HCT116 (cell line): ENCODE results near the gene ELMOD1. TPM values are rescaled to one million over a fixed set of nuclear protein-coding genes. Genes with fewer than 3 reads are reported as not detected.

ENCODE experiments used
- ATAC-seq: fragments of 200-7000 bp; cut with Tn5 transposase; 2 replicates; pipeline ENCODE4 v1.9.1; 2020; ENCODE audit warnings: mild to moderate bottlenecking, moderate library complexity
- BruUV-seq: library from RNA; stranded (reverse); fragments of 400-500 nt; replicated peaks from 2 replicates; lab custom pipeline; 2021; lab: Mats Ljungman, UMichigan
- CTCF ChIA-PET: fragments of 300-600 bp; sonication (Branson Sonifier 250); formaldehyde crosslinking; loops from one replicate; lab custom pipeline; 2021; ENCODE audit warnings: antibody characterized with exemption; lab: Charles Lee
- POLR2A ChIA-PET: fragments of 300-600, 350-600 bp; sonication (Branson Sonifier 250); formaldehyde crosslinking; loops from one replicate; lab custom pipeline; 2021; ENCODE audit warnings: antibody characterized with exemption; lab: Charles Lee
- RAD21 ChIA-PET, 2 experiments: fragments of 300-600 bp; sonication (Branson Sonifier 250); formaldehyde crosslinking; loops; one replicate each; lab custom pipeline; 2023; ENCODE audit warnings: low total read pairs in 2 of 2; ENCODE audit not compliant: uncharacterized antibody in 2 of 2, unreplicated experiment in 2 of 2, low non-redundant PET in 1 of 2; lab: Charles Lee
- DNase-seq: peaks from one replicate; pipeline ENCODE4 v3.0.0-alpha.2; 2010; ENCODE audit warnings: low read depth, low spot score
- H2AFZ ChIP-seq: fragments of 200-600 bp; shearing (Covaris generic), sonication (generic); 2 replicates; pipeline ENCODE4 v1.6.1; 2017; ENCODE audit warnings: low read depth, mixed run types, mixed read lengths, antibody characterized with exemption, low read length; ENCODE audit not compliant: poor library complexity, severe bottlenecking
- H3K27ac ChIP-seq: 2 replicates; pipeline ENCODE4 v1.5.1; 2012; ENCODE audit warnings: low read depth, low read length
- H3K27me3 ChIP-seq: fragments of 200-600 bp; sonication (generic); 2 replicates; pipeline ENCODE4 v1.6.1; 2016; ENCODE audit warnings: mixed run types, low read length, mixed read lengths; ENCODE audit not compliant: insufficient read depth
- H3K36me3 ChIP-seq, 2 experiments: fragments of 200-500 bp in 1 of 2; fragments of 200-600 bp in 1 of 2; sonication (Bioruptor generic) in 1 of 2; sonication (generic) in 1 of 2; 2 replicates each; pipeline versions ENCODE4 v1.5.1 to v1.6.1; 2014 to 2016; ENCODE audit warnings: low read length in 2 of 2, inconsistent platforms in 1 of 2, mixed read lengths in 1 of 2, mixed run types in 1 of 2; ENCODE audit not compliant: insufficient read depth in 2 of 2, control insufficient read depth in 1 of 2
- H3K4me1 ChIP-seq, 2 experiments: fragments of 200-600 bp in 1 of 2; sonication (generic) in 1 of 2; 2 replicates each; pipeline versions ENCODE4 v1.5.1 to v1.6.1; 2012 to 2017; ENCODE audit warnings: low read length in 2 of 2, inconsistent platforms in 1 of 2, mild to moderate bottlenecking in 1 of 2, mixed read lengths in 1 of 2, mixed run types in 1 of 2, moderate library complexity in 1 of 2; ENCODE audit not compliant: insufficient read depth in 2 of 2, control insufficient read depth in 1 of 2
- H3K4me2 ChIP-seq: fragments of 200-600 bp; sonication (generic); 2 replicates; pipeline ENCODE4 v1.6.1; 2017; ENCODE audit warnings: mixed run types, low read length, mixed read lengths
- H3K4me3 ChIP-seq, 2 experiments: fragments of 200-600 bp in 1 of 2; sonication (generic) in 1 of 2; replicated peaks in 1 of 2; 2 replicates each; pipeline ENCODE4 v1.5.1; 2011 to 2016; ENCODE audit warnings: low read length in 2 of 2, control low read depth in 1 of 2, low read depth in 1 of 2, mild to moderate bottlenecking in 1 of 2, mixed read lengths in 1 of 2, mixed run types in 1 of 2
- H3K79me2 ChIP-seq: fragments of 200-600 bp; sonication (generic); 2 replicates; pipeline ENCODE4 v1.6.1; 2017; ENCODE audit warnings: mild to moderate bottlenecking, mixed run types, low read length, moderate library complexity, mixed read lengths; ENCODE audit not compliant: insufficient read depth
- H3K9ac ChIP-seq: fragments of 200-600 bp; sonication (generic); 2 replicates; pipeline ENCODE4 v1.6.1; 2016; ENCODE audit warnings: low read length, mixed read lengths
- H3K9me2 ChIP-seq: fragments of 200-600 bp; sonication (generic), shearing (Covaris generic); 2 replicates; pipeline ENCODE4 v1.6.1; 2017; ENCODE audit warnings: mixed run types, mild to moderate bottlenecking, moderate library complexity; ENCODE audit not compliant: insufficient read depth
- H3K9me3 ChIP-seq, 2 experiments: fragments of 200-500 bp in 1 of 2; fragments of 200-600 bp in 1 of 2; sonication (Bioruptor generic) in 1 of 2; sonication (generic) in 1 of 2; 2 replicates each; pipeline ENCODE4 v1.6.1; 2014 to 2017; ENCODE audit warnings: low read length in 2 of 2, mixed read lengths in 2 of 2, inconsistent platforms in 1 of 2, low read depth in 1 of 2, mild to moderate bottlenecking in 1 of 2, mixed run types in 1 of 2, moderate library complexity in 1 of 2; ENCODE audit not compliant: control insufficient read depth in 1 of 2, insufficient read depth in 1 of 2
- H4K20me1 ChIP-seq: fragments of 200-600 bp; sonication (generic), shearing (Covaris generic); 2 replicates; pipeline ENCODE4 v1.6.1; 2017; ENCODE audit warnings: mixed run types, mild to moderate bottlenecking, moderate library complexity; ENCODE audit not compliant: insufficient read depth
- CEBPB ChIP-seq: IDR thresholded peaks from 2 replicates; pipeline ENCODE4 v1.6.1; 2012; ENCODE audit warnings: low read depth
- EGR1 ChIP-seq: IDR thresholded peaks from 2 replicates; pipeline ENCODE4 v1.6.1; 2012; ENCODE audit warnings: low read depth
- ELF1 ChIP-seq: IDR thresholded peaks from 2 replicates; pipeline ENCODE4 v1.6.1; 2012; ENCODE audit warnings: low read depth, borderline replicate concordance
- EZH2 ChIP-seq: fragments of 200-600 bp; sonication (generic); IDR thresholded peaks from 2 replicates; pipeline ENCODE4 v1.6.1; 2017; ENCODE audit warnings: antibody characterized with exemption, mixed run types
- EZH2phosphoT487 ChIP-seq: fragments of 200-600 bp; IDR thresholded peaks from 2 replicates; pipeline ENCODE4 v1.6.1; 2018; ENCODE audit warnings: antibody characterized with exemption, borderline replicate concordance
- SP1 ChIP-seq: IDR thresholded peaks from 2 replicates; pipeline ENCODE4 v1.6.1; 2012; ENCODE audit warnings: low read depth
- SRF ChIP-seq: IDR thresholded peaks from 2 replicates; pipeline ENCODE4 v1.6.1; 2012; ENCODE audit warnings: low read depth
- TCF7L2 ChIP-seq: IDR thresholded peaks from 2 replicates; pipeline ENCODE4 v1.7.0; 2011; ENCODE audit warnings: borderline replicate concordance, inconsistent platforms; ENCODE audit not compliant: insufficient read depth, insufficient read length; ENCODE audit errors: extremely low read depth
- YY1 ChIP-seq: IDR thresholded peaks from 2 replicates; pipeline ENCODE4 v1.6.1; 2011; ENCODE audit warnings: low read length, low read depth, moderate library complexity, mild to moderate bottlenecking; ENCODE audit not compliant: insufficient replicate concordance; ENCODE audit errors: extremely low read depth
- ZFX ChIP-seq: fragments of 450-650 bp; IDR thresholded peaks from 2 replicates; pipeline ENCODE4 v1.6.1; 2017
- ZNF274 ChIP-seq: fragments of 200-500 bp; sonication (Bioruptor generic); IDR thresholded peaks from 2 replicates; pipeline ENCODE4 v1.6.1; 2014; ENCODE audit warnings: mild to moderate bottlenecking, low read depth, low read length, inconsistent platforms
- intact Hi-C: fragments of 100-400 bp; cut with micrococcal nuclease; formaldehyde crosslinking; loops from 2 replicates; pipeline ENCODE4 v1.10.0; 2022
- total RNA-seq: library from RNA; stranded (reverse); gene quantifications from one replicate; pipeline ENCODE4 v1.2.1, GENCODE V29; 2021; ENCODE audit not compliant: unreplicated experiment
- TF ChIP-seq, protein P1 (sequence below): IDR thresholded peaks from 2 replicates; pipeline ENCODE4 v1.6.1; 2012; ENCODE audit warnings: low read depth
- TF ChIP-seq, protein P2 (sequence below): IDR thresholded peaks from 2 replicates; pipeline ENCODE4 v1.6.1; 2012
- TF ChIP-seq, protein P3 (sequence below): IDR thresholded peaks from 2 replicates; pipeline ENCODE4 v1.6.1; 2011; ENCODE audit warnings: mild to moderate bottlenecking, low read length, moderate library complexity; ENCODE audit not compliant: insufficient replicate concordance; ENCODE audit errors: extremely low read depth

ELMOD1 gene
- total RNA-seq, 1 experiment from 2014 or later, result 2.9 TPM

DNA sequence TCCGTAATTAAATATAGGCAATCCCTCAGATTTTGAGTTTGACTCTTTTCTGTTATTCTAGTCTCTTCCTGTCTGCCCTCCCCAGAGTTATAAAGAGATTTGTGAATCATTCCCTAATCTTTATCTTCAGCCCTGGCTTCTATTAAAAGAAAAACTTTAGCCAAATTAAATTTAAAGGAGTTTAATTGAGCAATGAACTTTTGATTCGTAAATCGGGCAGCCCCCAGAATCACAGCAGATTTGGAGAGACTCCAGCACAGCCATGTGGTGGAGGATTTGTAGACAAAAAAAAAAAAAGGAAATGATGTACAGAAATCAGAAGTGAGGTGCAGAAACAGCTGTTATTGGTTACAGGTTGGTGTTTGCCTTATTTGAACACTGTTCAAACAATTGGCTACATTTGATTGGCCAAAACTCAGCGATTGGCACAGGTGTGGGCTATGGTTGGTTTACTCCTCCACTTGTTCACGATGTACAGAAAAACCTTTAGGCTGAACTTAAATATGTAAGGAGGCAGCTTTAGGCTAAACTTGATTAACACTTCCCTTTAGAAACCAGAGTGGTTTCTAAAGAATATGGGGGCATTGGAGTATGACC lies 23.1 kb upstream of the ELMOD1 start:
- Histone ChIP-seq H3K4me1 (peaks cover 18 to 28% of the 10 kb centered on the region in 2 experiments), H2AFZ (peak overlapping the region; percentile 37), H3K9me2 (no peaks in the 10 kb centered on the region), H3K79me2 (peaks cover 18% of the 10 kb centered on the region), H4K20me1 (no peaks in the 10 kb centered on the region), H3K36me3 (no peaks in the 10 kb centered on the region), H3K27ac (no peak overlapping the region), H3K4me3 (no peak overlapping the region), H3K9ac (no peak overlapping the region), H3K27me3 (no peaks in the 10 kb centered on the region), H3K4me2 (no peak overlapping the region), H3K9me3 (no peaks in the 10 kb centered on the region)
- POLR2A ChIA-PET, result no interaction called here
- no TSS peak for BruUV-seq
- RAD21 ChIA-PET, result interaction anchor here in 1 of 2 experiments (1.2 kb wide), 1 partner anchor 122 kb away, joined by 4 read pairs; no protein-coding TSS in a partner anchor
- ATAC-seq (no peak), DNase-seq (no peak)
- CTCF ChIA-PET, result interaction anchor here (0.8 to 0.9 kb wide), 2 partner anchors 9 kb away, joined by 3 read pairs; no protein-coding TSS in a partner anchor
- TF ChIP-seq EZH2phosphoT487 (no peak), YY1 (no peak)
- intact Hi-C loops, result loop anchor here (10.0 kb wide), 1 partner anchor 1087 kb away; no protein-coding TSS in a partner anchor

DNA sequence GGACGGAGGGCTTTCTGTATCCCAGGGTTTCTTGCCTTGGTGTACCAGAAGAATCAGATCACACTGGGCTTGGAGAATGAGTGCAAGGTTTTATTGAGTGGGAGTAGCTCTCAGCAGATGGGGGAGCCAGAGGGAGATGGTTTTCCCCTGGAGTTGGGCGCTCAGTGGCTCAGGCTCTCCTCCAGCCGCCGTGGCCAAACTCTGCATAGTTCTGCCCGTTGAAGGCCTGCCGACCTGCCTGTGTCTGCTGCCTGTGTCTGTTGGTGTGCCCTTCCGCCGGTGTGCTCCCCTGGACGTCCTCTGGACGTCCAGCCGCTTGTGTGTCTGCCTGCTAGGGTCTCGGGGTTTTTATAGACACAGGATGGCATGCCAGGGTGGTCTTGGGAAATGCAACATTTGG lies 20.9 kb upstream of the ELMOD1 start:
- no TSS peak for BruUV-seq
- ChIA-PET CTCF (no interaction called here), POLR2A (no interaction called here), RAD21 (no interaction called here)
- Histone ChIP-seq H4K20me1 (no peaks in the 10 kb centered on the region), H2AFZ (no peak overlapping the region), H3K4me1 (peaks cover 0 to 8% of the 10 kb centered on the region in 2 experiments; a peak in 2 of 4 replicates), H3K4me2 (no peak overlapping the region), H3K4me3 (no peak overlapping the region), H3K36me3 (no peaks in the 10 kb centered on the region), H3K9me3 (no peaks in the 10 kb centered on the region), H3K9me2 (no peaks in the 10 kb centered on the region), H3K9ac (no peak overlapping the region), H3K27ac (no peak overlapping the region), H3K79me2 (peaks cover 4% of the 10 kb centered on the region), H3K27me3 (no peaks in the 10 kb centered on the region)
- no peak for TF ChIP-seq SRF
- TF ChIP-seq, protein P1, sequence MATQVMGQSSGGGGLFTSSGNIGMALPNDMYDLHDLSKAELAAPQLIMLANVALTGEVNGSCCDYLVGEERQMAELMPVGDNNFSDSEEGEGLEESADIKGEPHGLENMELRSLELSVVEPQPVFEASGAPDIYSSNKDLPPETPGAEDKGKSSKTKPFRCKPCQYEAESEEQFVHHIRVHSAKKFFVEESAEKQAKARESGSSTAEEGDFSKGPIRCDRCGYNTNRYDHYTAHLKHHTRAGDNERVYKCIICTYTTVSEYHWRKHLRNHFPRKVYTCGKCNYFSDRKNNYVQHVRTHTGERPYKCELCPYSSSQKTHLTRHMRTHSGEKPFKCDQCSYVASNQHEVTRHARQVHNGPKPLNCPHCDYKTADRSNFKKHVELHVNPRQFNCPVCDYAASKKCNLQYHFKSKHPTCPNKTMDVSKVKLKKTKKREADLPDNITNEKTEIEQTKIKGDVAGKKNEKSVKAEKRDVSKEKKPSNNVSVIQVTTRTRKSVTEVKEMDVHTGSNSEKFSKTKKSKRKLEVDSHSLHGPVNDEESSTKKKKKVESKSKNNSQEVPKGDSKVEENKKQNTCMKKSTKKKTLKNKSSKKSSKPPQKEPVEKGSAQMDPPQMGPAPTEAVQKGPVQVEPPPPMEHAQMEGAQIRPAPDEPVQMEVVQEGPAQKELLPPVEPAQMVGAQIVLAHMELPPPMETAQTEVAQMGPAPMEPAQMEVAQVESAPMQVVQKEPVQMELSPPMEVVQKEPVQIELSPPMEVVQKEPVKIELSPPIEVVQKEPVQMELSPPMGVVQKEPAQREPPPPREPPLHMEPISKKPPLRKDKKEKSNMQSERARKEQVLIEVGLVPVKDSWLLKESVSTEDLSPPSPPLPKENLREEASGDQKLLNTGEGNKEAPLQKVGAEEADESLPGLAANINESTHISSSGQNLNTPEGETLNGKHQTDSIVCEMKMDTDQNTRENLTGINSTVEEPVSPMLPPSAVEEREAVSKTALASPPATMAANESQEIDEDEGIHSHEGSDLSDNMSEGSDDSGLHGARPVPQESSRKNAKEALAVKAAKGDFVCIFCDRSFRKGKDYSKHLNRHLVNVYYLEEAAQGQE, result no peak
- no peak for TF ChIP-seq ZNF274
- TF ChIP-seq EZH2phosphoT487, result no peak
- TF ChIP-seq CEBPB, result no peak
- TF ChIP-seq TCF7L2, result no peak
- no peak for TF ChIP-seq SP1
- no peak for TF ChIP-seq EZH2
- no peak for TF ChIP-seq ZFX
- TF ChIP-seq ELF1, result no peak
- TF ChIP-seq, protein P2, sequence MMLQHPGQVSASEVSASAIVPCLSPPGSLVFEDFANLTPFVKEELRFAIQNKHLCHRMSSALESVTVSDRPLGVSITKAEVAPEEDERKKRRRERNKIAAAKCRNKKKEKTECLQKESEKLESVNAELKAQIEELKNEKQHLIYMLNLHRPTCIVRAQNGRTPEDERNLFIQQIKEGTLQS, result no peak
- TF ChIP-seq, protein P3, sequence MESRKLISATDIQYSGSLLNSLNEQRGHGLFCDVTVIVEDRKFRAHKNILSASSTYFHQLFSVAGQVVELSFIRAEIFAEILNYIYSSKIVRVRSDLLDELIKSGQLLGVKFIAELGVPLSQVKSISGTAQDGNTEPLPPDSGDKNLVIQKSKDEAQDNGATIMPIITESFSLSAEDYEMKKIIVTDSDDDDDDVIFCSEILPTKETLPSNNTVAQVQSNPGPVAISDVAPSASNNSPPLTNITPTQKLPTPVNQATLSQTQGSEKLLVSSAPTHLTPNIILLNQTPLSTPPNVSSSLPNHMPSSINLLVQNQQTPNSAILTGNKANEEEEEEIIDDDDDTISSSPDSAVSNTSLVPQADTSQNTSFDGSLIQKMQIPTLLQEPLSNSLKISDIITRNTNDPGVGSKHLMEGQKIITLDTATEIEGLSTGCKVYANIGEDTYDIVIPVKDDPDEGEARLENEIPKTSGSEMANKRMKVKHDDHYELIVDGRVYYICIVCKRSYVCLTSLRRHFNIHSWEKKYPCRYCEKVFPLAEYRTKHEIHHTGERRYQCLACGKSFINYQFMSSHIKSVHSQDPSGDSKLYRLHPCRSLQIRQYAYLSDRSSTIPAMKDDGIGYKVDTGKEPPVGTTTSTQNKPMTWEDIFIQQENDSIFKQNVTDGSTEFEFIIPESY, result no peak
- TF ChIP-seq EGR1, result no peak
- intact Hi-C loops, result no loop called here
- ATAC-seq (no peak), DNase-seq (no peak)
